Endothelial cell of umbilical vein (primary cell): ENCODE results near the gene FOSL2. TPM values are rescaled to one million over a fixed set of nuclear protein-coding genes. Genes with fewer than 3 reads are reported as not detected.
A peak's percentile ranks its signal among the peaks of the same experiment; 100 is the strongest.

ENCODE experiments used
- BruUV-seq: library from RNA; stranded (reverse); fragments of 400-500 nt; replicated peaks from 2 replicates; lab custom pipeline; 2021; lab: Mats Ljungman, UMichigan
- CTCF ChIA-PET: fragments of 300-600, 350-600 bp; sonication (Branson Sonifier 250); formaldehyde crosslinking; loops from one replicate; lab custom pipeline; 2021; ENCODE audit warnings: antibody characterized with exemption, inconsistent platforms; lab: Charles Lee
- POLR2A ChIA-PET: fragments of 300-600, 350-600 bp; sonication (Branson Sonifier 250); formaldehyde crosslinking; loops from one replicate; lab custom pipeline; 2021; ENCODE audit warnings: antibody characterized with exemption, inconsistent platforms; lab: Charles Lee
- DNase-seq: peaks from one replicate; pipeline ENCODE4 v3.0.0-alpha.2; 2011; ENCODE audit warnings: low read depth, low spot score
- FAIRE-seq: peaks from 2 replicates; lab custom pipeline; 2011; peaks lifted over from hg19 to GRCh38; lab: Jason Lieb, UNC
- H2AFZ ChIP-seq: 2 replicates; pipeline ENCODE4 v1.6.0; 2012; ENCODE audit warnings: low read depth, low read length, control low read depth, inconsistent platforms
- H3K27ac ChIP-seq: 2 replicates; pipeline ENCODE4 v1.5.1; 2011; ENCODE audit warnings: low read depth, mild to moderate bottlenecking, control low read depth, low read length, moderate library complexity; ENCODE audit not compliant: insufficient read depth
- H3K27me3 ChIP-seq, 2 experiments: 2 replicates each; pipeline versions ENCODE4 v1.6.0 to v1.6.1; 2011; ENCODE audit warnings: low read length in 2 of 2, mixed read lengths in 1 of 2; ENCODE audit not compliant: control insufficient read depth in 2 of 2, insufficient read depth in 2 of 2
- H3K36me3 ChIP-seq, 2 experiments: 2 replicates in 1 of 2; 3 replicates in 1 of 2; pipeline ENCODE4 v1.5.1; 2011; ENCODE audit warnings: low read length in 2 of 2, mild to moderate bottlenecking in 1 of 2, moderate library complexity in 1 of 2; ENCODE audit not compliant: control insufficient read depth in 2 of 2, insufficient read depth in 2 of 2; ENCODE audit errors: extremely low read depth in 1 of 2
- H3K4me1 ChIP-seq: 3 replicates; pipeline ENCODE4 v1.5.1; 2011; ENCODE audit warnings: mild to moderate bottlenecking, low read length; ENCODE audit not compliant: control insufficient read depth, insufficient read depth; ENCODE audit errors: extremely low read depth
- H3K4me2 ChIP-seq: 2 replicates; pipeline ENCODE4 v1.6.1; 2011; ENCODE audit warnings: low read length, control low read depth, mixed read lengths; ENCODE audit not compliant: insufficient read depth
- H3K4me3 ChIP-seq, 3 experiments: fragments of 200-600 bp in 1 of 3; sonication (generic), shearing (Covaris generic) in 1 of 3; replicated peaks in 1 of 3; 2 replicates each; pipeline ENCODE4 v1.5.1; 2011 to 2016; ENCODE audit warnings: control low read depth in 3 of 3, low read length in 3 of 3, mild to moderate bottlenecking in 2 of 3, inconsistent platforms in 1 of 3, low read depth in 1 of 3, moderate library complexity in 1 of 3; ENCODE audit not compliant: insufficient read depth in 1 of 3
- H3K79me2 ChIP-seq: 2 replicates; pipeline ENCODE4 v1.6.0; 2012; ENCODE audit warnings: low read length, inconsistent platforms; ENCODE audit not compliant: control insufficient read depth, insufficient read depth
- H3K9ac ChIP-seq: replicated peaks from 2 replicates; pipeline ENCODE3; 2011; ENCODE audit warnings: low read length, control low read depth; ENCODE audit not compliant: insufficient read depth; ENCODE audit errors: extremely low read depth
- H3K9me1 ChIP-seq: replicated peaks from 3 replicates; pipeline ENCODE4 v1.6.0; 2011; ENCODE audit warnings: mild to moderate bottlenecking, low read length; ENCODE audit not compliant: control insufficient read depth, insufficient read depth; ENCODE audit errors: extremely low read depth
- H3K9me3 ChIP-seq: replicated peaks from 2 replicates; pipeline ENCODE4 v1.5.1; 2012; ENCODE audit warnings: low read length, inconsistent platforms; ENCODE audit not compliant: control insufficient read depth, insufficient read depth
- H4K20me1 ChIP-seq: replicated peaks from 2 replicates; pipeline ENCODE3; 2011; ENCODE audit warnings: mild to moderate bottlenecking, low read length; ENCODE audit not compliant: control insufficient read depth, insufficient read depth; ENCODE audit errors: extremely low read depth
- EZH2 ChIP-seq: IDR thresholded peaks from 2 replicates; pipeline ENCODE4 v1.6.1; 2012; ENCODE audit warnings: borderline replicate concordance, low read depth, mild to moderate bottlenecking, moderate library complexity, low read length, inconsistent platforms; ENCODE audit not compliant: severe bottlenecking
- FOS ChIP-seq: IDR thresholded peaks from 2 replicates; pipeline ENCODE4 v1.6.1; 2011; ENCODE audit warnings: mild to moderate bottlenecking, low read length, moderate library complexity, borderline replicate concordance; ENCODE audit not compliant: insufficient read depth
- GATA2 ChIP-seq: IDR thresholded peaks from 2 replicates; pipeline ENCODE4 v1.7.0; 2011; ENCODE audit warnings: low read depth, mild to moderate bottlenecking, moderate library complexity, mixed read lengths, low read length; ENCODE audit not compliant: insufficient read length, insufficient read depth
- JUN ChIP-seq: IDR thresholded peaks from 2 replicates; pipeline ENCODE4 v1.6.1; 2011; ENCODE audit warnings: borderline replicate concordance, low read depth; ENCODE audit not compliant: insufficient read length, insufficient read depth
- MYC ChIP-seq: IDR thresholded peaks from one replicate; pipeline ENCODE4 v1.6.1; 2011; ENCODE audit warnings: mild to moderate bottlenecking, low read depth, low read length
- POLR2A ChIP-seq: IDR thresholded peaks from 2 replicates; pipeline ENCODE4 v1.6.1; 2012; ENCODE audit warnings: low read depth, mild to moderate bottlenecking, control low read depth, low read length
- POLR2AphosphoS5 ChIP-seq: IDR thresholded peaks from 2 replicates; pipeline ENCODE4 v1.6.1; 2012; ENCODE audit warnings: low read depth, mild to moderate bottlenecking, control low read depth, low read length, moderate library complexity; ENCODE audit not compliant: insufficient read depth
- dilution Hi-C: fragments of 300-500 bp; cut with MboI; formaldehyde crosslinking; loops from one replicate; pipeline ENCODE4 v1.15.0; 2019; ENCODE audit warnings: low sequenced_read_pairs; ENCODE audit not compliant: extremely low pct_ligation_motif_present
- intact Hi-C: fragments of 100-400 bp; cut with micrococcal nuclease; formaldehyde crosslinking; loops from one replicate; pipeline ENCODE4 v1.10.0; 2022
- polyA plus RNA-seq, 4 experiments: library from polyadenylated mRNA; depleted of rRNA in 3 of 4; stranded (reverse) in 3 of 4; unstranded in 1 of 4; fragments of >200 nt; gene quantifications; 2 replicates each; pipeline versions ENCODE4 v1.2.1 to v1.2.3, GENCODE V29; 2011 to 2012; ENCODE audit warnings: missing spikeins in 1 of 4
- total RNA-seq: library from RNA; stranded (reverse); gene quantifications from 2 replicates; pipeline ENCODE4 v1.2.3, GENCODE V29; 2021
- TF ChIP-seq, protein P1 (sequence below): IDR thresholded peaks from 2 replicates; pipeline ENCODE4 v1.6.1; 2011; ENCODE audit not compliant: insufficient read depth, insufficient read length
- TF ChIP-seq, protein P2 (sequence below), 2 donors: IDR thresholded peaks; 1 replicate in 1 of 2; 2 replicates in 1 of 2; pipeline ENCODE4 v1.5.1; 2011; ENCODE audit warnings: low read length in 2 of 2, mild to moderate bottlenecking in 2 of 2, moderate library complexity in 2 of 2, control low read depth in 1 of 2, inconsistent platforms in 1 of 2, low read depth in 1 of 2; ENCODE audit not compliant: insufficient read depth in 1 of 2; ENCODE audit errors: extremely low read depth in 1 of 2

FOSL2 gene
- total and polyA plus RNA-seq, 2 donors (not counting 3 experiments of a cell fraction or from before 2014, with no cell fraction given): 43.9 to 85.3 TPM

DNA sequence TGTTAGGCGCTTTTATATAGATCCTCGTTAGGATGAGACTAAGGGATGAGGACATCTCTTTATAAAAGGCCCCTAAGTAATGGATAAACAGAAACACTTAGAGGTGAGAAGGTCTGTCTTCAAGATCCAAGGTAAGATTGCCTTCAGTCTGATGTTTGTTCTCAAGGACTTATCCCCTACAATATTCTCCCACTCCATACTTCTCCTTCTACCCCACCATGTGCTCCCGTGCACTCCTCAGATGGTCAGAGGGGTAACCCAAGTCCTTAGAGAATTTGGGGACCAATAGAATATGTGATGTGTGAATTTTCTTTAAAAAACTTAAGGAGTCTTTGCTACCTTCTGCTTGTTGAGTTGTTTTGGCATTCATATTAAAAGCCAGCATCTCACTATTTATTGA lies 23.1 kb downstream of the FOSL2 start:
- POLR2A ChIA-PET: no interaction called here
- intact Hi-C loops: no loop called here
- Histone ChIP-seq H3K4me2 (no peak overlapping the region), H3K36me3 (peaks cover 39 to 53% of the 10 kb centered on the region in 2 experiments), H4K20me1 (peaks cover 3% of the 10 kb centered on the region), H3K9ac (no peak overlapping the region), H3K79me2 (peaks cover 27% of the 10 kb centered on the region), H3K4me1 (peaks cover under 1% of the 10 kb centered on the region), H3K9me1 (no peaks in the 10 kb centered on the region), H2AFZ (no peak overlapping the region), H3K27me3 (no peaks in the 10 kb centered on the region), H3K4me3 (no peak overlapping the region), H3K27ac (no peak overlapping the region), H3K9me3 (no peaks in the 10 kb centered on the region)
- FAIRE-seq (no peak), DNase-seq (no peak)
- dilution Hi-C loops: loop anchor here (25.0 kb wide), 1 partner anchor 678 kb away; no protein-coding TSS in a partner anchor
- CTCF ChIA-PET: no interaction called here
- TSS peak; percentile 6 for BruUV-seq
- TF ChIP-seq MYC: no peak
- TF ChIP-seq, protein P1, sequence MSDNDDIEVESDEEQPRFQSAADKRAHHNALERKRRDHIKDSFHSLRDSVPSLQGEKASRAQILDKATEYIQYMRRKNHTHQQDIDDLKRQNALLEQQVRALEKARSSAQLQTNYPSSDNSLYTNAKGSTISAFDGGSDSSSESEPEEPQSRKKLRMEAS: no peak
- TF ChIP-seq FOS: no peak
- no peak for TF ChIP-seq POLR2AphosphoS5
- TF ChIP-seq JUN: no peak
- TF ChIP-seq GATA2: no peak
- no peak for TF ChIP-seq EZH2
- TF ChIP-seq POLR2A: no peak
- TF ChIP-seq, protein P2, sequence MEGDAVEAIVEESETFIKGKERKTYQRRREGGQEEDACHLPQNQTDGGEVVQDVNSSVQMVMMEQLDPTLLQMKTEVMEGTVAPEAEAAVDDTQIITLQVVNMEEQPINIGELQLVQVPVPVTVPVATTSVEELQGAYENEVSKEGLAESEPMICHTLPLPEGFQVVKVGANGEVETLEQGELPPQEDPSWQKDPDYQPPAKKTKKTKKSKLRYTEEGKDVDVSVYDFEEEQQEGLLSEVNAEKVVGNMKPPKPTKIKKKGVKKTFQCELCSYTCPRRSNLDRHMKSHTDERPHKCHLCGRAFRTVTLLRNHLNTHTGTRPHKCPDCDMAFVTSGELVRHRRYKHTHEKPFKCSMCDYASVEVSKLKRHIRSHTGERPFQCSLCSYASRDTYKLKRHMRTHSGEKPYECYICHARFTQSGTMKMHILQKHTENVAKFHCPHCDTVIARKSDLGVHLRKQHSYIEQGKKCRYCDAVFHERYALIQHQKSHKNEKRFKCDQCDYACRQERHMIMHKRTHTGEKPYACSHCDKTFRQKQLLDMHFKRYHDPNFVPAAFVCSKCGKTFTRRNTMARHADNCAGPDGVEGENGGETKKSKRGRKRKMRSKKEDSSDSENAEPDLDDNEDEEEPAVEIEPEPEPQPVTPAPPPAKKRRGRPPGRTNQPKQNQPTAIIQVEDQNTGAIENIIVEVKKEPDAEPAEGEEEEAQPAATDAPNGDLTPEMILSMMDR (IDR thresholded peaks at IDR 0.05; ENCODE audit: extremely low read depth in 1 of 2, insufficient read depth in 1 of 2, low read depth in 1 of 2, low read length in 2 of 2): no peak
